KOPT-K1 (cell line): ENCODE results near the gene TPM1.

ENCODE experiments used
- H3K27ac ChIP-seq: fragments of 200-600 bp; sonication (generic); 2 replicates; pipeline ENCODE4 v1.5.1; 2016; ENCODE audit warnings: antibody characterized with exemption, mild to moderate bottlenecking, low read depth, low read length; ENCODE audit not compliant: poor library complexity, severe bottlenecking
- H3K36me3 ChIP-seq: fragments of 200-600 bp; sonication (generic); 2 replicates; pipeline ENCODE4 v1.5.1; 2017; ENCODE audit warnings: antibody characterized with exemption, mild to moderate bottlenecking, low read length, moderate library complexity; ENCODE audit not compliant: insufficient read depth
- H3K9me3 ChIP-seq: fragments of 200-600 bp; sonication (generic); 2 replicates; pipeline ENCODE4 v1.5.1; 2017; ENCODE audit warnings: antibody characterized with exemption, low read length, mild to moderate bottlenecking; ENCODE audit not compliant: insufficient read depth, poor library complexity, severe bottlenecking

Gene TPM1

DNA sequence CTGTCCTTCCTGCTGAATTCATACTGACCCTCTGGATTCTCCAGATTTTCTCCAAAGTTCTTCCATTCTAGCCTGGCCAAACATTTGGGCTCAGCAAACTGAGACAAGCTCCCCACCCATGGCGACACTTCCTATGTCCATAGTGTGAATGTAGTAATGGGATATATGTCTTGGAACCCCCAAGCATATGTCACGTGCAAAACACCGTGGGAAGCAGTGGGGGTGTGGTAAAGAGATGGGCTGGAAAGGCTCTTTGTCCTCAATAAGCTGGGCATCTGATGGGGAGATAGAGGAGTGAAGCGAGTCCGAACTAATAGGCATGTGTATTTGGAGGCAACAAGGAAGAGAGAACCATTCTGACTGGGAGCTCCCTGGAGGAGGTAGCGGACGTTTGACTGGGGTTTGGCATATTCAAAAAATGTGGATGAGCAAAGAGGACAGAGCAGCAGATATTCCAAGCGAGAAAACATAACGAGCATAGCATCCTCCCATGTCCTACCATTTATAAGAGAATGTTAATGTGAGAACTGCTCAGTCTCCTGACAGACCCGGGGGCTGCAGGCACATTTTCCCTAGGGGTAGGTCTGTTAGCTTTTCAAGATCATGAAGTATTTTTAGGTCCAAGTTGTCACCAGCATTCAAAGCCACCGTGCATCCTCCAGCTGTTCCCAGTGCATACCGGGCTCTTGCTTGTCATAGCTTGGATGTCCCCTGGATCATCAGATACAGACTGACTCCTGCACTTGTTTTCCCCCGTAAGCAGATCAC is 25.6 kb downstream of the TPM1 start:
- Histone ChIP-seq H3K36me3 (no peaks in the 10 kb centered on the region), H3K27ac (no peak overlapping the region), H3K9me3 (no peaks in the 10 kb centered on the region)

DNA sequence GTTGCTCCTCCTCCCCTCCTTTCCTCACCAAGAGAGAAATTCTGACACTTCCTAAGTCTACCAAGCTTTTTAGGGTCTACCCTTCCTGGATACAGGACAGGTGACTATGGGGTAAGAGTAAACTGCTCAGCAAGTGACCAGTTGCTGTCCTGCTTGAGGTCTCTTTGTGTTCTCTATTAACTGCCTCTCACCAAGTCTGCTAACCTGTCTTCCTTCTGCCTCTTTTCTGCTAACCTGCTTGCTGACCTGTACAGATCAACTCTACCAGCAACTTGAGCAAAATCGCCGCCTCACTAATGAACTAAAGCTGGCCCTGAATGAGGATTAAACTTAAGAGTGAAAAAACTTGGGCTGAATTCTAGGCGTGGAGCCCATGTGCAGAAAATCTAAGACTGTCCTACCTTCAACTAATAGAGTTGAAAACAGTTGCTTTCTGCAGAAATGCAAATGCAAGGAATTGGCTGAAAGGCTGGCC is 27.1 kb downstream of the TPM1 start:
- H3K27ac ChIP-seq, result no peak overlapping the region
- no peaks in the 10 kb centered on the region for H3K36me3 ChIP-seq
- no peaks in the 10 kb centered on the region for H3K9me3 ChIP-seq

DNA sequence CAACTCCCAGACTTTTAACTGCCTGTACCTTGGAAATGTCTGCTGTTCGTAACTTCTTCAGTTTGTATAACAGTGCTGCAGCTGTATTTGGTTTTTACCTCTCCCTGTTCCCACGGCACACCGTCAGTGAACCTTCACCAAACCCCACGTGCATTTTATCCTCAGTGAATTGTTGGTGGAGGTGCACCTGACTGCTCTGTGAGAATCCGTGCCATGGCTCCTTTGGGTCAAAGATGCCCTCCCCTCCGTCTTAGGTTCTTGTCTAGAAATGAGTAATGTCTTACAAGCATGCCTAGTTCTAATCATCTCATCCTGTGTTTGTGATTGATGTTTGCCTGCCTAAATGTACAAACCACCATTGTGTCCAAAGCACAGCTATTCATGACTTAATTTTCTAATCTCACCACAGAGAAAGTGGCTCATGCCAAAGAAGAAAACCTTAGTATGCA is 28.2 kb downstream of the TPM1 start:
- Histone ChIP-seq H3K27ac (no peak overlapping the region), H3K36me3 (no peaks in the 10 kb centered on the region), H3K9me3 (no peaks in the 10 kb centered on the region)

DNA sequence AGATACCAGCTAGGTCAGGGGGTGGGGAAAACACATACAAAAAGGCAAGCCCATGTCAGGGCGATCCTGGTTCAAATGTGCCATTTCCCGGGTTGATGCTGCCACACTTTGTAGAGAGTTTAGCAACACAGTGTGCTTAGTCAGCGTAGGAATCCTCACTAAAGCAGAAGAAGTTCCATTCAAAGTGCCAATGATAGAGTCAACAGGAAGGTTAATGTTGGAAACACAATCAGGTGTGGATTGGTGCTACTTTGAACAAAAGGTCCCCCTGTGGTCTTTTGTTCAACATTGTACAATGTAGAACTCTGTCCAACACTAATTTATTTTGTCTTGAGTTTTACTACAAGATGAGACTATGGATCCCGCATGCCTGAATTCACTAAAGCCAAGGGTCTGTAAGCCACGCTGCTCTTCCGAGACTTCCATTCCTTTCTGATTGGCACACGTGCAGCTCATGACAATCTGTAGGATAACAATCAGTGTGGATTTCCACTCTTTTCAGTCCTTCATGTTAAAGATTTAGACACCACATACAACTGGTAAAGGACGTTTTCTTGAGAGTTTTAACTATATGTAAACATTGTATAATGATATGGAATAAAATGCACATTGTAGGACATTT is 28.9 kb downstream of the TPM1 start:
- no peak overlapping the region for H3K27ac ChIP-seq
- H3K36me3 ChIP-seq, result no peaks in the 10 kb centered on the region
- H3K9me3 ChIP-seq, result no peaks in the 10 kb centered on the region

DNA sequence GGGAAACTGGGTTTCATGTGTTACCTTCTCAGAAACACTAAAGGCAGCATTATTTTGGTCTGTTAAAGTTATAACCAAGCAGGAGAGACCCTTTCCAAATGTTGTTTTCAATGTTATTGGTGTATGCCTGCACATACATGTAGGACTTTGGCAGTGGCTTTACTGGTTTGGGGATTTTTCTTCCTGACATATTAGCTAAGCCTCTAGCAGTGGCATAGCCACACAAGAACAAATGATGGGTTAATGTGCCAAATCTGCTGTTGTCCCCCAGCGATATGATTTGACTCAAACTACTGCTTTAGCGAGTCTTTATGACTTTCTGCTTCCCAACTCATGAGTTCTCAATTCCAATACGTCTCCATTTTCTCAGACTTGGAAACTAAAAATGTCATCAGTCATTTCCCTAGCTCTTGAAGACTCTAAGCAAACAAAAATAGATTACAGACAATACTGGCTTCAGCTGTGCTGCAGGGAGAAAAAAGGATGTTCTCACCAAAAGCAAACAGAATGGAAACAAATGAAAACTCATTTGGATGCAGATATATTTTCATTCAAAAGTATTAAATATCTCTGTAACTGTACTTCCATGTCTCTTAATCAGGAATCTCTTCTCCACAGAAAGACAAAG is 29.6 kb downstream of the TPM1 start:
- Histone ChIP-seq H3K27ac (no peak overlapping the region), H3K9me3 (no peaks in the 10 kb centered on the region), H3K36me3 (no peaks in the 10 kb centered on the region)

DNA sequence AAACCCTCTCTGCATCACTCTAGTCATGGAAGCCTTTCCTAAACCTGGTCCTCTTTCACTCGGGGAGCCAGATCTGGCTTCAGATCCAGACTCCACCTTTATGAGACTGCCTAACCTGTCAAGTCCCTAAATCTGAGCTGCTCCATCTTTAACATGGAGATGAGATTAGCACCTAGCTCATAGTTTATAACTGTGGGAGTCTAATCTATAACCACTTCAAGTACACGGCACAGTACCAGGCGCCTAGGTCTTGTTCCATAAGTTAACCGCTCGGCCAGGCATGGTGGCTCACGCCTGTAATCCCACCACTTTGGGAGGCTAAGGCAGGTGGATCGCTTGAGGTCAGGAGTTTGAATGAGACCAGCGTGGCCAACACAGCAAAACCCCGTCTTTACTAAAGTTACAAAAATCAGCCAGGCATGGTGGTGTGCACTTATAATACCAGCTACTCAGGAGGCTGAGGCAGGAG is 30.3 kb downstream of the TPM1 start:
- no peaks in the 10 kb centered on the region for H3K9me3 ChIP-seq
- no peaks in the 10 kb centered on the region for H3K36me3 ChIP-seq
- H3K27ac ChIP-seq, result no peak overlapping the region

DNA sequence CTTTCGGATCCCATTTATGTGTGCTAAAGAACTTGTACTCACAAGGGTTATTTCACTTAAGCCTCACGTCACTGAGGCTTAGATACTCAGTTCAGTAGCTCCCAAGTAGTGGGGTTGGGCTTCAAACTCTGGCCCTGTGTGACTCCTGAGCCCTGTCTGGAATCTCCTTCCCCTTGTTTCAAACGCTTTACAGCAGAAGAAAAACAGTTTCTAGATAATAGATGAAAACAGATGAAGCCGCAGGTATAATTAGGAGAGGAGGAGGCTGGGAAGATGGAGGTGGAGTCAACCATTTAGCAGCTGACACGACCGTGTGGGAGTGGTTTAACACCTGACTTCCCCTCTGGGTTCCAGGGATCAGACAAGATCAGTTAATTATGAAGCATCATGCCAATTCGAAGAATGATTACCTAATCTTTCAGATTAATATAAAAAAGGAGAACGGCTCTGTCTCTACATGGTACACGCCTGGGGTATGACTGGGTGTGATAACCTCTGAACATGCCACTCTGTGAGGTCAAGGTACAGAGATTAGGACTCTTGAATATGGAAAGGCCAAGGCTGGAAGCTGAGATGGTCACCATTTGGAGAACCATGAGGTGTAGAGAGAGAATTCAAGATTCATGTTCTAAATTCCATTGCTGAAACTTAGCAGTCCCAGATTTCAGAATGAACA is 31.1 kb downstream of the TPM1 start:
- Histone ChIP-seq H3K9me3 (no peaks in the 10 kb centered on the region), H3K27ac (no peak overlapping the region), H3K36me3 (no peaks in the 10 kb centered on the region)

DNA sequence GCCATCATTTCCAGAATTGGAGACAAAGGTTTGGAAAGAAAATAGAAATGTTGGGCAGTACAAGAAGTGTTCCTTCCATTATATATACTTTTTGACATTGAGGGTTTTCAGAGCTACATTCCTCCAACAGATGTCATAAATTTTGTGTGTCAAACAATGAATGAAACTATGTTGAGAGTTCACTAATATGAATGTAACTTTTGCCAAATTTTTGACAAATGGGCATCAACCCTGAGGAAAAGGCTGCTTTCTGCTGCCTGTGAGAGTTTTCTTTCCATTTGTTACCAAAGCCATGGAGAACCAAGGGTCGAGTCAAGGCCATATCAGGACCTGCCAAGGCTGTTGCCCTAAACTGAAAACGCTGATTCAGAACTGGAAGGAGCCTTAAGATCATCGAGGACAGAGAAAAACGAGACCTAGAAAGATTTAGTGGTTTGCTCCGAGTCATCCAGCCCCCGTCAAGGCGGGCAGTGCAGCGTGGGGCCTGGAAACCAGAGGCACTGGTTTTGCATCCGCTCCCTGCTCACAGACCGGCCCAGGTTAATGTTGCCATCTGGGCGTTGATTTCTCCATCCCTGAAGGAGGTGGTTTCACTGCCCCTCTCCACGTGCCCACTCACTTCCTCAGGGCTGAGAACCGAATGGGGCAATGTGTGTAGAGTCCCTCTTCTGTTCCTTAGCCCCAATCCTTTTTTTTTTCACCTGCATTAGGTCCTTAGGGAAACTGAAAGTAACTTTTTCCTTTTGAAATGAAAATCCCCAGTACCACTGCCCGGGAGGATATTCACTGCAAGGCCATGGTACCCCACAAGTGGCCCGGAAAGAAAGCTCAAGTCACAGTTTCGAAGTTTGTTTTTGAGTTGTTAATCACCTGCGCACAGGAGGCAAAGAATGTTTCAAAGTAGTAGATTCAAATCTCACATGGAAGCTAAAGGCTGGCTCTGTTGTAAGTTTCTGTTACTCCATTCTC is 32.8 kb downstream of the TPM1 start:
- Histone ChIP-seq H3K9me3 (no peaks in the 10 kb centered on the region), H3K36me3 (no peaks in the 10 kb centered on the region), H3K27ac (no peak overlapping the region)

DNA sequence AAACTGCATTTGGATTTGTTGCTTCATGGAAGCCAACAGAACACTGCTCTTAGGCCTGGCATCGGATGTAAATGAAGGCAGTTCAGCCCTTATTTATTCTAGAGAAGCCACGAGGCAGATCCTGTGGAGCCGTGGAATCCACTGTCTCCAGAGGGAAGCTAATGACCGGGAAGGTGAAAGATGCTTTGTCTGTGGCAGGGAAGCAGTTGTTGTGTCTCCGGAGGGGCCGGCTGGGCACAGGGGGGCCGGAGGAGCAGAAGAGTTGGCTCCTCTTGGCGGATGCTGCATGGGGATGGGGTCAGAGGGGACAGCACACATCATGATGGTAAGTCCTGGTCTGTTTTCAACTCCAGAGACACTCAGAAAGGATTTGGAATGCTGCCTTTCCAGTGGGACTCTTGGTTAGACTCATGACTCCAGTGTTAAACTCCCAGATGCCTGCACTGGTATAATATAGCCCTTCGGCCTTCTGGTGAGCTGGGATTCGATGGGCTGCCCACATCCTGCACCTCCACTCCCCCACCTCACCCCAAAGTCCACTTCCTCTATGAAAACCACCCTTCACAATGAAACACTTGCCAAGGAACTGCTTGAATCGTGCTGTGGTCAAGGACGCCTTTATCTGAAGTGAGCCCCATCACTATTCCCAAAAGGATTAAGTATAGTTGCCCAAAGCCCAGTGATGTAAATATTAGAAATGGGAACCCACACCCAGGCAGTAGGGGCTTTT is 33.6 kb downstream of the TPM1 start:
- no peaks in the 10 kb centered on the region for H3K36me3 ChIP-seq
- no peak overlapping the region for H3K27ac ChIP-seq
- no peaks in the 10 kb centered on the region for H3K9me3 ChIP-seq

DNA sequence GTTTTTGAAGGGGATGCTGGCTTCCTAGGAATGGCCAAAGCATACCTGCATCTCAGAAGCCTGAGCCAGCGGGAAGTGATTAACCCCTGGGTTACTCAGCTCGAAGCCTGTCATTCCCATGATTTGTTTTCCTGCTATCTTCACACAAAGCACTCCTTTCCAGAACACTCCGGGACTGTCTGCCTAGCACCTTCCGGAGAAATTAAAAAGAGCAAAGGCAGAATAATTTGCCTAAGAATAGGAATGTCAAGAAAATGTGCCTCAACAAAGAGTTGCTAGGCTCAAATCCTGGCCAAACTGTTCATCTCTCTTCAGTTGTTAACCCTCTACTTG is 34.1 kb downstream of the TPM1 start:
- Histone ChIP-seq H3K36me3 (no peaks in the 10 kb centered on the region), H3K27ac (no peak overlapping the region)

DNA sequence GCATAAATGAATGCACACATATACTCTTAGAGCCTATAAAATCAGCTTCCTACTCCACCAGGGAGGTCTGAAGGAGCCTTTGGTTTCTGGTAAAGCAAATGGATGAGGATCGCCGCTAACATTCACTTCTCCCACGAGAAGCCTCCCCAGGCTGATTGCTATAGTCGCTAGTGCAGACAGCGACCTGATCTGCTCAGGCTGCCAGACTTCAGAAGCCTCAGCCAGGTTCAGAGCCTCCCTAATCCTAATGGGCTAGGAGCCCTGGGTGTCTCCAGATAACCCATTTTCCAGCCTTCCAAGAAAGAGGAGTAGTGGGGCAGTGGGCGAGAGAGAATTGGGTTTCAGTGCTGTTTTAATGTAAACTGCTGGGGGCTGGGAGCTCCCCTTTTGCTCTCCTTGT is 35.4 kb downstream of the TPM1 start:
- H3K27ac ChIP-seq, result no peak overlapping the region
- no peaks in the 10 kb centered on the region for H3K9me3 ChIP-seq
- H3K36me3 ChIP-seq, result no peaks in the 10 kb centered on the region

More for the DNA sequence above, 34.1 kb downstream of the TPM1 start:
- no peaks in the 10 kb centered on the region for H3K9me3 ChIP-seq

DNA sequence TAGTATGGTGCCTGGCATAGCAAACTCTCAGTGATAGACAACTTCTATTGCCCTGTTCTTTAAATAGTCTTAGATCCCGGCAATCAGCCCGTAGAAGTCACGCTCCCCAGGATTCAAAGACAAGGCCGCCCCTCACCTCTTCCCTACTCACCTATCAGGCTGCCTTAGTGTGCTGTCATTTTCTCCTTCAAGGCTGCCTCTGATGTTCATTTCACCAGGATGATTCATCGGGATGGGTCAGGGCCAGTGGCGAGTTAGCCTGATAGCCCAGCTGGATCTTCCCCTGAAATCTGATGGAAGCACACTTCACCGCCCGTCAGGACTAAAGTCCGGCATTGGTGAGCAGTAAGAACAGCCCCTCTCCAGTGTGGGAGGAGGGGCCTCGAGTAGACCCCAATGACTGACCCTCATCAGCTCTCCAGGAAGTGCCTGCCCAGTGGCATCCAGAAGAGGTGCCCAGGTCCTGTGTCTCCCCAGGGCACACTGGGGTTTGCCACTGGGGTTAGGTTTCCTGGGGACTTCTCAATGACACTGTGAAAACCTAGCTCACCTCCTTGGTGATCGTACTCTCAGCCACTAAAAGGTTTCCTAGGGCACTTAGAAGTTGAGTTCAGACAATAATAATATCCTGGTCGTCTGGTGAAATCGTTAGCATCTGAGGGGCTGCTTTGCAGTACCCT is 37.5 kb downstream of the TPM1 start:
- H3K27ac ChIP-seq, result no peak overlapping the region
- H3K9me3 ChIP-seq, result no peaks in the 10 kb centered on the region
- no peaks in the 10 kb centered on the region for H3K36me3 ChIP-seq

DNA sequence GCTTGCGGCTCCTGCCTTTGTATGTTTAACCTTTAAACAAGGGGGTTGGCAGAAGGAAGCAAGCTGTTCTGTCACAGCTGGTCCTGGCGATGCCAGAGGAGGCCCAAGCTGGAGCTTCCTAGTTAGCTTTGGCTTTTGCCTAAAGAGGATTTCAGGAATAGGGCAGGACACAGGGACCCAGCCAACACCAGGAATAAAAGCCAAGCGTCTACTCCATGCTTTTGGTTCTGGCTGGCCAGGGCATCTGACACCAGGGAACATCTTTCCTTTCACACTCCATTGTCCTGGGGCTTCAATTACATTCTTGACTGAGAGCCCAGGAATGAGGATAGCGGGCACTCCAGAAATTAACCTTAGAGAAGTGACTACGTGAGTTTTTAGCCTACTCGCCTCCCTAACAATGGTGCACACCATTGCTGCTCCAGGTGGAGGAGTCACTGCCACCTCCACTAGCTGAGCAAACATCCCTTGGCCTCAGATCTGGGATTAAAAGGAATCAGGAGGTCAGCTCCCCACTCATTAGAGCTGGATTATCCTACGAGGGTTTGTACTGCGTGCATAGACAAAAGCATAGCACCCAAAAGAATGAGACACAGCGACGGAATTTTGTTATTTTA is 38.2 kb downstream of the TPM1 start:
- no peaks in the 10 kb centered on the region for H3K9me3 ChIP-seq
- H3K27ac ChIP-seq, result no peak overlapping the region

More for the DNA sequence above, 38.2 kb downstream of the TPM1 start:
- no peaks in the 10 kb centered on the region for H3K36me3 ChIP-seq
